ENCODE data around the gene SNRNP70. TPM values are rescaled to one million over a fixed set of nuclear protein-coding genes. Genes with fewer than 3 reads are reported as not detected.
A peak's percentile ranks its signal among the peaks of the same experiment; 100 is the strongest.

SNRNP70 gene
- total and polyA plus RNA-seq, 2 of the 13 experiments (the other 11 are each of a cell fraction or from before 2014, with no cell fraction given): 150 to 210 TPM

- 0 out of 2 replicates have a peak, but pooled peaks have one; percentile 47 for TF ChIP-seq PHF21A (CRISPR knock-in tag; IDR thresholded peaks at IDR 0.05)
- TF ChIP-seq FOXO1 (CRISPR knock-in tag; IDR thresholded peaks at IDR 0.05): no peak
- peak; percentile 43; the same call in 1 of the 2 replicates for TF ChIP-seq ARHGAP35 (CRISPR knock-in tag; IDR thresholded peaks at IDR 0.05; ENCODE audit: borderline replicate concordance)
- TF ChIP-seq ZNF589 (CRISPR knock-in tag; conservative IDR thresholded peaks at IDR 0.05): no peak
- TF ChIP-seq ZSCAN25 (CRISPR knock-in tag; IDR thresholded peaks at IDR 0.05): 0 out of 2 replicates have a peak, but pooled peaks have one; percentile 4
- TF ChIP-seq NBN (conservative IDR thresholded peaks at IDR 0.05): no peak
- TF ChIP-seq ZNF768 (CRISPR knock-in tag; IDR thresholded peaks at IDR 0.05): peak; percentile 31; the same call in 1 of the 2 replicates
- TF ChIP-seq RFX5 (IDR thresholded peaks at IDR 0.05; ENCODE audit: low read depth, low read length): no peak
- no peak for TF ChIP-seq RARG (CRISPR knock-in tag; IDR thresholded peaks at IDR 0.05; ENCODE audit: low read depth)
- no peak; the same call in 1 of the 2 replicates for TF ChIP-seq CBX5 (CRISPR knock-in tag; IDR thresholded peaks at IDR 0.05; ENCODE audit: borderline replicate concordance)
- TF ChIP-seq IKZF4 (CRISPR knock-in tag; IDR thresholded peaks at IDR 0.05; ENCODE audit: borderline replicate concordance, low read depth, not compliant biosample characterization): peak; percentile 35
- TF ChIP-seq ZNF607 (CRISPR knock-in tag; IDR thresholded peaks at IDR 0.05; ENCODE audit: borderline replicate concordance): peak; percentile 38; the same call in 1 of the 2 replicates
- peak; percentile 64; the same call in 1 of the 2 replicates for TF ChIP-seq UBTF (CRISPR knock-in tag; IDR thresholded peaks at IDR 0.05)
- peak; percentile 12 for TF ChIP-seq ISL2 (CRISPR knock-in tag; IDR thresholded peaks at IDR 0.05)
- TF ChIP-seq PAX8 (CRISPR knock-in tag; IDR thresholded peaks at IDR 0.05; ENCODE audit: borderline replicate concordance): 0 out of 2 replicates have a peak, but pooled peaks have one; percentile 30
- TF ChIP-seq, protein P1, sequence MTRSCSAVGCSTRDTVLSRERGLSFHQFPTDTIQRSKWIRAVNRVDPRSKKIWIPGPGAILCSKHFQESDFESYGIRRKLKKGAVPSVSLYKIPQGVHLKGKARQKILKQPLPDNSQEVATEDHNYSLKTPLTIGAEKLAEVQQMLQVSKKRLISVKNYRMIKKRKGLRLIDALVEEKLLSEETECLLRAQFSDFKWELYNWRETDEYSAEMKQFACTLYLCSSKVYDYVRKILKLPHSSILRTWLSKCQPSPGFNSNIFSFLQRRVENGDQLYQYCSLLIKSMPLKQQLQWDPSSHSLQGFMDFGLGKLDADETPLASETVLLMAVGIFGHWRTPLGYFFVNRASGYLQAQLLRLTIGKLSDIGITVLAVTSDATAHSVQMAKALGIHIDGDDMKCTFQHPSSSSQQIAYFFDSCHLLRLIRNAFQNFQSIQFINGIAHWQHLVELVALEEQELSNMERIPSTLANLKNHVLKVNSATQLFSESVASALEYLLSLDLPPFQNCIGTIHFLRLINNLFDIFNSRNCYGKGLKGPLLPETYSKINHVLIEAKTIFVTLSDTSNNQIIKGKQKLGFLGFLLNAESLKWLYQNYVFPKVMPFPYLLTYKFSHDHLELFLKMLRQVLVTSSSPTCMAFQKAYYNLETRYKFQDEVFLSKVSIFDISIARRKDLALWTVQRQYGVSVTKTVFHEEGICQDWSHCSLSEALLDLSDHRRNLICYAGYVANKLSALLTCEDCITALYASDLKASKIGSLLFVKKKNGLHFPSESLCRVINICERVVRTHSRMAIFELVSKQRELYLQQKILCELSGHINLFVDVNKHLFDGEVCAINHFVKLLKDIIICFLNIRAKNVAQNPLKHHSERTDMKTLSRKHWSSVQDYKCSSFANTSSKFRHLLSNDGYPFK (CRISPR knock-in tag; IDR thresholded peaks at IDR 0.05; ENCODE audit: borderline replicate concordance): no peak
- TF ChIP-seq RARA (CRISPR knock-in tag; IDR thresholded peaks at IDR 0.05): no peak
- TF ChIP-seq TGIF2 (CRISPR knock-in tag; IDR thresholded peaks at IDR 0.05): peak; percentile 46; the same call in 1 of the 2 replicates
- TF ChIP-seq GMEB1 (CRISPR knock-in tag; IDR thresholded peaks at IDR 0.05; ENCODE audit: borderline replicate concordance): peak; percentile 68
- peak; percentile 19 for TF ChIP-seq HNRNPLL (IDR thresholded peaks at IDR 0.05; ENCODE audit: low read depth, low read length, poor library complexity, severe bottlenecking)
- no peak; the same call in 1 of the 2 replicates for TF ChIP-seq IRF2 (CRISPR knock-in tag; IDR thresholded peaks at IDR 0.05)
- peak; percentile 75 for TF ChIP-seq ZNF605 (CRISPR knock-in tag; IDR thresholded peaks at IDR 0.05)
- TF ChIP-seq LCORL (IDR thresholded peaks at IDR 0.05): no peak
- TF ChIP-seq LCORL (CRISPR knock-in tag; IDR thresholded peaks at IDR 0.05): peak; percentile 64; the same call in 1 of the 2 replicates
Observed at GRCh38 chr19:49114630-49115363, 29.5 kb downstream of the SNRNP70 start (continued).
